HG03469 (cell line): ENCODE results near the gene HOXB5.

Experiments used
- ATAC-seq: cut with Tn5 transposase; IDR thresholded peaks from one replicate; pipeline ENCODE4 v1.9.1; 2021; ENCODE audit warnings: mild to moderate bottlenecking, moderate library complexity, moderate number of reproducible peaks; ENCODE audit not compliant: unreplicated experiment

HOXB5 gene

GRCh38 chr17:48617471-48618255 lies 24.1 kb upstream of the HOXB5 start:
- ATAC-seq = no peak

- no peak for ATAC-seq
Measured at GRCh38 chr17:48616717-48617470, 23.3 kb upstream of the HOXB5 start.

- ATAC-seq = no peak
Measured at GRCh38 chr17:48615963-48616716, 22.6 kb upstream of the HOXB5 start.

GRCh38 chr17:48615047-48615962 lies 21.7 kb upstream of the HOXB5 start, which contains the start of gene HOXB8:
HOXB8 (minus strand) TSS chr17:48615292; CDS start chr17:48614704, 588 bp downstream.
- ATAC-seq = no peak

- ATAC-seq = no peak
Measured at GRCh38 chr17:48613862-48614694, 20.5 kb upstream of the HOXB5 start.

GRCh38 chr17:48612854-48613691 lies 19.5 kb upstream of the HOXB5 start:
- no peak for ATAC-seq

GRCh38 chr17:48612456-48612853 lies 18.9 kb upstream of the HOXB5 start:
- no peak for ATAC-seq

GRCh38 chr17:48611681-48612455 lies 18.3 kb upstream of the HOXB5 start:
- no peak for ATAC-seq

GRCh38 chr17:48611213-48611612 lies 17.6 kb upstream of the HOXB5 start:
- no peak for ATAC-seq

GRCh38 chr17:48610282-48611211 lies 17.0 kb upstream of the HOXB5 start, which contains the start of gene HOXB7:
HOXB7 (minus strand) TSS chr17:48611017; CDS start chr17:48610918, 99 bp downstream.
- ATAC-seq = no peak

GRCh38 chr17:48609759-48610281 lies 16.2 kb upstream of the HOXB5 start:
- no peak for ATAC-seq

GRCh38 chr17:48609033-48609432 lies 15.5 kb upstream of the HOXB5 start:
- ATAC-seq = no peak

- ATAC-seq = no peak
Measured at GRCh38 chr17:48608494-48608834, 14.9 kb upstream of the HOXB5 start.

GRCh38 chr17:48606892-48607614 lies 13.5 kb upstream of the HOXB5 start:
- no peak for ATAC-seq

GRCh38 chr17:48605991-48606891 lies 12.7 kb upstream of the HOXB5 start:
- no peak for ATAC-seq
